Activated T-helper 17 cell treated with anti-CD3 and anti-CD28 coated beads, Interleukin-2, amount 50 U/mL, for 72 hours (primary cell): Measurements from ENCODE around the gene ZNF581. TPM values are rescaled to one million over a fixed set of nuclear protein-coding genes. Genes with fewer than 3 reads are reported as not detected.

Experiments used
- ATAC-seq: fragments of 150-1000 bp; cut with Tn5 transposase; replicated peaks from 2 replicates; pipeline ENCODE4 v1.10.0; 2021; ENCODE audit warnings: mild to moderate bottlenecking, moderate library complexity
- H3K27ac Mint-ChIP-seq: one replicate; pipeline ENCODE4 v1.8.0; 2022; ENCODE audit warnings: mixed read lengths
- H3K27me3 Mint-ChIP-seq: one replicate; pipeline ENCODE4 v1.8.0; 2022; ENCODE audit warnings: mixed read lengths
- H3K36me3 Mint-ChIP-seq: one replicate; pipeline ENCODE4 v1.8.0; 2022; ENCODE audit warnings: low read depth, mild to moderate bottlenecking, mixed read lengths
- H3K4me1 Mint-ChIP-seq: one replicate; pipeline ENCODE4 v1.8.0; 2022; ENCODE audit warnings: mixed read lengths
- H3K4me3 Mint-ChIP-seq: one replicate; pipeline ENCODE4 v1.8.0; 2022; ENCODE audit warnings: mild to moderate bottlenecking, mixed read lengths
- H3K9me3 Mint-ChIP-seq: one replicate; pipeline ENCODE4 v1.8.0; 2022; ENCODE audit warnings: mixed read lengths
- total RNA-seq, 2 donors: library from RNA; stranded (reverse); gene quantifications; one replicate each; pipeline ENCODE4 v1.2.3, GENCODE V29; 2022

ZNF581 gene
- total RNA-seq, 2 donors from 2014 or later, result 26.4 to 35.6 TPM

- Mint-ChIP-seq H3K27me3 (no peaks in the 10 kb centered on the region), H3K4me1 (peaks cover 13% of the 10 kb centered on the region), H3K9me3 (no peaks in the 10 kb centered on the region), H3K36me3 (peaks cover 100% of the 10 kb centered on the region), H3K4me3 (no peak overlapping the region), H3K27ac (no peak overlapping the region)
- no peak for ATAC-seq
These were observed 25.3 kb downstream of the ZNF581 start for GRCh38 chr19:55668603-55669348.

DNA sequence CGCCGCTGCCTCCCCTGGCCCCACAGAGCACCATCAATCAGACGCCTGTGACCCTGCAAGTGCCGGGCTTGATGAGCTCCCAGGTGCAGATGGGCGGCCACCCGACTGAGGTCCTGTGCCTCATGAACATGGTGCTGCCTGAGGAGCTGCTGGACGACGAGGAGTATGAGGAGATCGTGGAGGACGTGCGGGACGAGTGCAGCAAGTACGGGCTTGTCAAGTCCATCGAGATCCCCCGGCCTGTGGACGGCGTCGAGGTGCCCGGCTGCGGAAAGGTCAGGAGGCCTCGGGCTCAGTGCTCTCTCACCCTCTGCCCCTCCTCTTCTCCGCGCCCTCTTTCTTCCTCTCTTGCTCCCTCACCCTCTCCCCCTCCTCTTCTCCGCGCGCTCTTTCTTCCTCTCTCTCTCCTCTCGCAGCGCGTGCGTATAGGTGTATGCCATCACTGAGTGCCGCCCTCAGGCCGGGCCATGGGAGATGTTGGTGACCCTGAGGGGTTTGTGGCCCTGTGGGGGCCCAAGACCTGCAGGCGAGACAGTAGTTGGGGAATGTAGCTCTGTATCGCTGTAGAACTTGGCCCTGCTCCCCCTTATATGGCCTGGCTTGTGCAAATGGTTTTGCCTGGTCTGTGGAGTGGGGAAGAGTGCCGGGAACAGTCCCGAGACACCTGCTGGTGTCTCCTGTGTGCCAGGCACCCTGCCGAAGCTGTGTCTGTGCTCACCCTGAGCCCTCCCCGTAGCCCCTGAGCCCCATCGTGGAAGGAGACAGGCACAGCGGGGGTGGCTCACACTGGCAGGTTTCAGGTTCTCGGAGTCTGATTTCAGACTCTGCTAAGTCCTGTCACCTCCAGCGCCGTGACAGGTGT, 26.2 kb downstream of the ZNF581 start:
- Mint-ChIP-seq H3K27me3 (no peaks in the 10 kb centered on the region), H3K36me3 (peaks cover 100% of the 10 kb centered on the region), H3K4me3 (no peak overlapping the region), H3K27ac (no peak overlapping the region), H3K4me1 (peaks cover 13% of the 10 kb centered on the region), H3K9me3 (no peaks in the 10 kb centered on the region)
- ATAC-seq, result no peak

DNA sequence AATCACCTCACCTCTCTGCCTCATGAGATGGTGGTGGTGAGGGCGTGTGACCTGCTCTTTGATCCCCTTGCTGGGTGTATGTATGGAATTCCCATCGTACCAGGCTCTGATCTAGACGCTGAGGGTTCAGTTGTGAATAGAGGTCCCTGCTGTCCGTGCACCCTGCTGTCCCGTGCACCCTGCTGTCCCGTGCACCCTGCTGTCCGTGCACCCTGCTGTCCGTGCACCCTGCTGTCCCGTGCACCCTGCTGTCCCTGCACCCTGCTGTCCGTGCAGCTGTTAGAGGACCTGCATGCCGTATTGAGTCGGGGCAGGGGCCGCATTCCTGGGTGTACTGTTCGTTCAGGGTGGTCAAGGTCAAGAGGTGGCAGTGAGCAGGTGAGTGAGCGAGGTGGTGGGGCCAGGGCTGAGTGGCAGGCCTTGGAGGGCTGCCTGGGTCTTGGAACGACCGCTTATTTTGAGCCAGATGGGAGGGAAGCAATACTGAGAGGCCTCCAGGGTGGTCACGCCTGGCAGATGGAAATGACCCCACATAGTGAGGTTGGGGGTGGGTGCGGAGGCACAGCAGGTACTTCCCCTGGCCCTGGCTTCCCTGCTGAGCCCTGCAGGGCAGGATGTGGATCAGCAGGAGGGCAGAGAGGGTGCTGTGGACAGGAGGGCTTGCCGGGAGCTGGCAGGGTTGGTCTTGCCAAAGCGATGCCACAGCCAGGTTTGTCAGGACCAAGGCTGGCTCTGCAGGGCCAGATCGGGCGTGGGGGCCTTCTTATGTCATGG, 27.0 kb downstream of the ZNF581 start:
- Mint-ChIP-seq H3K36me3 (peaks cover 96% of the 10 kb centered on the region), H3K4me3 (no peak overlapping the region), H3K27ac (no peak overlapping the region), H3K9me3 (no peaks in the 10 kb centered on the region), H3K27me3 (no peaks in the 10 kb centered on the region), H3K4me1 (peaks cover 13% of the 10 kb centered on the region)
- ATAC-seq, result no peak

GRCh38 chr19:55671054-55671378, 27.6 kb downstream of the ZNF581 start:
- H3K27ac Mint-ChIP-seq, result no peak overlapping the region
- ATAC-seq, result no peak
- H3K36me3 Mint-ChIP-seq, result peaks cover 95% of the 10 kb centered on the region
- no peak overlapping the region for H3K4me3 Mint-ChIP-seq
- H3K9me3 Mint-ChIP-seq, result no peaks in the 10 kb centered on the region
- H3K4me1 Mint-ChIP-seq, result peaks cover 13% of the 10 kb centered on the region
- H3K27me3 Mint-ChIP-seq, result no peaks in the 10 kb centered on the region

DNA sequence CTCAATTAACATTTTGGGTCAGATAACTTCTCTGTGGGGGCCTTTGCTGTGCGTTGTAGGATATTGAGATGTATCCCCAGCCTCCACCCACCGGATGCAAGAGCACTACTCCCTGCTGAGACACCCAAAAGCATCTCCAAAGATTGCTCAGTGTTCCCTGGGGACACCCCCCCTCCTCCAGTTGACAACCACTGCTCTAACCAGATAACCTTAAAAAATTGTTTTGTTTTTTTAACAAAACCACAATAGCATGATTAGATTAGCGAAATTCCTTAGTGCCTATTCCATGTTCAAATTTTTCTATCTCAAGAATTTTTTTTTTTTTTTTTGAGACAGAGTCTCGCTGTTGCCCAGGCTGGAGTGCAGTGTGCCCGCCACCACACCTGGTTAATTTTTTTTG, 29.0 kb downstream of the ZNF581 start:
- Mint-ChIP-seq H3K36me3 (peaks cover 92% of the 10 kb centered on the region), H3K9me3 (no peaks in the 10 kb centered on the region)

DNA sequence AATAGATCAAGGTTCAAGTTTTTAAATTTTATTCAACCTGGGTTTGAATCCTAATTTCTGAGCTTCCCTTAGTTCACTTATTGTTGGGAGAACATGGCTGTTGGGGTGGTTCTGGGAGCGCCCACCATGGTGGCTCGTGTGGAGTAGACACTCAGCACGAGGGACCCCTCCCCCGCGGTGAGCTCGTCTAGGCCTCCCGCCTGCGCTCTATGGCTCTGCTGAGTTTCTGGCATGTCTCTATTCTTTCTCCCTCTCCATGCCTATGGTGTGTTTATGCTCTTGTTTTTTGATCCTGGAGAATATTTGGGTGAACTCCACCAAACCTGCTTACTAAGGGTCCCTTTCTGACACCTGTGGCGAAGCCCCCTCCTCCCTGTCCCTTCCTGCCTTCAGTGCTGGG, 30.0 kb downstream of the ZNF581 start:
- Mint-ChIP-seq H3K27me3 (no peaks in the 10 kb centered on the region), H3K36me3 (peaks cover 92% of the 10 kb centered on the region), H3K4me1 (peaks cover 31% of the 10 kb centered on the region), H3K9me3 (no peaks in the 10 kb centered on the region), H3K4me3 (no peak overlapping the region), H3K27ac (no peak overlapping the region)
- no peak for ATAC-seq

More for the DNA sequence above, 29.0 kb downstream of the ZNF581 start:
- Mint-ChIP-seq H3K4me3 (no peak overlapping the region), H3K27ac (no peak overlapping the region), H3K4me1 (peaks cover 25% of the 10 kb centered on the region), H3K27me3 (no peaks in the 10 kb centered on the region)
- no peak for ATAC-seq

GRCh38 chr19:55673889-55674288, 30.4 kb downstream of the ZNF581 start:
- Mint-ChIP-seq H3K27me3 (no peaks in the 10 kb centered on the region), H3K36me3 (peaks cover 92% of the 10 kb centered on the region), H3K4me3 (no peak overlapping the region), H3K27ac (no peak overlapping the region), H3K9me3 (no peaks in the 10 kb centered on the region), H3K4me1 (peaks cover 31% of the 10 kb centered on the region)
- no peak for ATAC-seq

DNA sequence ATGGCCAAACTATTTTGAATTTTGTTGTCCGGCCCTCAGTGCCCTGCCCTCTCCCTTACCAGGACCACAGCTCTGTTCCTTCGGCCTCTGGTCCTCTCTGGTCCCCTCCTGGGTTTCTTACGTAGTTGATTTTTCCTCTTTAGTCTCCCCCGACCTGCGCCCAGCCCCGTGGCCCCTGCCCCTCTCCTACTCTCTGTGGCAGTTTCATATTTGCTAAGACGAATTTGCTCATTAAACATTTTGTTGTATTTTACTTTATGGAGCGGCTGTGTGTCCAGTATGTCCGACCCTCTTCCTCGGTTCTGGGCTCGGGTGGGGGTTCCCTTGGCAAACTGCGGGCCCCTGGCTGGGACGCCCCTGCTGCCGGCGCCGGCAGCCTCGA, 31.0 kb downstream of the ZNF581 start:
- ATAC-seq, result no peak
- H3K27me3 Mint-ChIP-seq, result no peaks in the 10 kb centered on the region
- peak overlapping the region; percentile 46 for H3K27ac Mint-ChIP-seq
- H3K4me1 Mint-ChIP-seq, result peaks cover 33% of the 10 kb centered on the region
- H3K36me3 Mint-ChIP-seq, result peaks cover 92% of the 10 kb centered on the region
- H3K4me3 Mint-ChIP-seq, result peak overlapping the region; percentile 36
- no peaks in the 10 kb centered on the region for H3K9me3 Mint-ChIP-seq

- H3K4me3 Mint-ChIP-seq, result peak within 1 kb of the TSS; percentile 86
- no peaks in the 10 kb centered on the region for H3K27me3 Mint-ChIP-seq
- H3K36me3 Mint-ChIP-seq, result peaks cover 92% of the 10 kb centered on the region
- peak within 1 kb of the TSS; percentile 91 for H3K27ac Mint-ChIP-seq
- H3K9me3 Mint-ChIP-seq, result no peaks in the 10 kb centered on the region
- peak; percentile 97 for ATAC-seq
- H3K4me1 Mint-ChIP-seq, result peaks cover 38% of the 10 kb centered on the region
These were observed 31.6 kb downstream of the ZNF581 start, which contains the start of gene EPN1 for GRCh38 chr19:55674841-55675660. EPN1 (plus strand) TSS chr19:55675226; CDS start chr19:55678628, 3,402 bp downstream.

GRCh38 chr19:55675661-55676354, 32.4 kb downstream of the ZNF581 start:
- peak overlapping the region; percentile 86 for H3K4me3 Mint-ChIP-seq
- no peaks in the 10 kb centered on the region for H3K27me3 Mint-ChIP-seq
- H3K27ac Mint-ChIP-seq, result peak overlapping the region; percentile 91
- H3K9me3 Mint-ChIP-seq, result no peaks in the 10 kb centered on the region
- ATAC-seq, result no peak
- peaks cover 38% of the 10 kb centered on the region for H3K4me1 Mint-ChIP-seq
- H3K36me3 Mint-ChIP-seq, result peaks cover 92% of the 10 kb centered on the region

DNA sequence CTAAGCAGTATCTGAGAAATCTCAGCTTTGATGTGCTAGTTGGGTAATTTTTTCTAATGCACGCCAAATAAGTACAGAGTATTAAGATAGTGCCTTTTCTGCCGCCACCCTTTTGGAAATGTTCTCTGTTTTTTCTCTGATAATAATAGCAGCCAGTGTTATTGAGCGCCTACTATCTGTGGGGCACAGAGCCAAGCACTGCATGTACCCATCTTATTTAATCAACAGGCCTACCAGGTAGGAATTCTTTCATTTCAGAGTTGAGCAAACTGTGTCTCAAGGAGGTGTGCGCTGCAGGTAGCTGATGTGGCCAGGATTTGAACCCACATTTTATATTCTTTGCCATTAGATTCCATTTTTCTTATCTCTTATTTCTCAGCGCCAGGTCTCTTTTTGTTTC, 32.9 kb downstream of the ZNF581 start:
- H3K9me3 Mint-ChIP-seq, result no peaks in the 10 kb centered on the region
- H3K36me3 Mint-ChIP-seq, result peaks cover 89% of the 10 kb centered on the region
- peak overlapping the region; percentile 86 for H3K4me3 Mint-ChIP-seq
- H3K4me1 Mint-ChIP-seq, result peaks cover 33% of the 10 kb centered on the region
- no peaks in the 10 kb centered on the region for H3K27me3 Mint-ChIP-seq
- no peak for ATAC-seq
- peak overlapping the region; percentile 91 for H3K27ac Mint-ChIP-seq

GRCh38 chr19:55676889-55677505, 33.5 kb downstream of the ZNF581 start:
- ATAC-seq, result no peak
- Mint-ChIP-seq H3K36me3 (peaks cover 85% of the 10 kb centered on the region), H3K27ac (peak overlapping the region; percentile 91), H3K9me3 (no peaks in the 10 kb centered on the region), H3K27me3 (no peaks in the 10 kb centered on the region), H3K4me3 (peak overlapping the region; percentile 86), H3K4me1 (peaks cover 31% of the 10 kb centered on the region)

DNA sequence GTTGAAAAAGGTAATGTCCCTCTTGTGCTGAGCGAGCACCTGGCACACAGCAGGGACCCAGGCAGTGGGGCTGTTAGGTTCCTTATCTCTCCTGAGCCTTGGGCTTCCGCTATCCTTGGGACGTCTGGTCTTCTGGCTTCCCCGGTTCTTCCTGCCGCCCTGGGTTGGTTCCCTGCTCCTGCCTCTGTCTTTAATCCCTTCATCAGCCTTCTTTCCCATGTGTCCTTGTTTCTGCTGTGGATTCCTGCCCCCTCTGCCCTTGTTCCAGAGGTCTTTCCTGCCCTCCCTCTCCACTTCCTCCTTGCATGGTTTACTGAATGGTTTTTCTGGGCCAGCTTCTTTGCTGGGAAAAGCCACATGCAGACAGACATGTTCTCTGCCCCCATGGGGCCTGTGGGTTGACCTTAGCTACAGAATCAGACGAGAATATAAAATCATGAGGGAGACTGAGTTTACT, 34.2 kb downstream of the ZNF581 start:
- H3K27ac Mint-ChIP-seq, result peak overlapping the region; percentile 91
- no peaks in the 10 kb centered on the region for H3K9me3 Mint-ChIP-seq
- H3K27me3 Mint-ChIP-seq, result no peaks in the 10 kb centered on the region
- ATAC-seq, result no peak
- peaks cover 31% of the 10 kb centered on the region for H3K4me1 Mint-ChIP-seq
- H3K36me3 Mint-ChIP-seq, result peaks cover 83% of the 10 kb centered on the region
- peak overlapping the region; percentile 86 for H3K4me3 Mint-ChIP-seq
